ENCODE results near the gene IGSF3. TPM values are rescaled to one million over a fixed set of nuclear protein-coding genes. Genes with fewer than 3 reads are reported as not detected.
"Not testable (repeated sequence)": the region's sequence is repeated elsewhere in the genome, so short reads cannot be mapped to it uniquely, and the experiment has no call there.

IGSF3 gene
- total RNA-seq, 2 donors from 2014 or later = 14.9 to 17.6 TPM

- Histone ChIP-seq H3K9me3 (no peaks in the 10 kb centered on the region), H3K27ac (no peak overlapping the region), H3K4me1 (peaks cover 0 to 61% of the 10 kb centered on the region in 2 donors), H3K36me3 (no peaks in the 10 kb centered on the region), H3K27me3 (no peaks in the 10 kb centered on the region), H3K4me3 (no peak overlapping the region)
- TF ChIP-seq CTCF (IDR thresholded peaks at IDR 0.05) = no peak
- DNase-seq (ENCODE audit: low spot score) = no peak
Observed at GRCh38 chr1:116568662-116569380, 98.7 kb downstream of the IGSF3 start.

- Histone ChIP-seq H3K9me3 (no peaks in the 10 kb centered on the region), H3K36me3 (no peaks in the 10 kb centered on the region), H3K4me3 (no peak overlapping the region), H3K27me3 (no peaks in the 10 kb centered on the region), H3K27ac (no peak overlapping the region), H3K4me1 (peaks cover 0 to 53% of the 10 kb centered on the region in 2 donors)
- no peak for TF ChIP-seq CTCF (IDR thresholded peaks at IDR 0.05)
- no peak for DNase-seq (ENCODE audit: low spot score)
Observed at GRCh38 chr1:116567790-116568661, 99.5 kb downstream of the IGSF3 start.

- H3K4me1 ChIP-seq = peaks cover 0 to 35% of the 10 kb centered on the region in 2 donors
- no peak overlapping the region for H3K27ac ChIP-seq
- H3K4me3 ChIP-seq = no peak overlapping the region
- H3K36me3 ChIP-seq = no peaks in the 10 kb centered on the region
- no peaks in the 10 kb centered on the region for H3K27me3 ChIP-seq
- DNase-seq (ENCODE audit: low spot score) = no peak
- TF ChIP-seq CTCF (IDR thresholded peaks at IDR 0.05) = no peak
- H3K9me3 ChIP-seq = no peaks in the 10 kb centered on the region
Observed at GRCh38 chr1:116565222-116565621, 102.3 kb downstream of the IGSF3 start.

- Histone ChIP-seq H3K4me1 (peaks cover 0 to 28% of the 10 kb centered on the region in 2 donors), H3K36me3 (no peaks in the 10 kb centered on the region), H3K27me3 (no peaks in the 10 kb centered on the region), H3K27ac (no peak overlapping the region), H3K9me3 (no peaks in the 10 kb centered on the region), H3K4me3 (no peak overlapping the region)
- DNase-seq (ENCODE audit: low spot score) = no peak
- TF ChIP-seq CTCF (IDR thresholded peaks at IDR 0.05) = no peak
Observed at GRCh38 chr1:116564426-116564825, 103.1 kb downstream of the IGSF3 start.

GRCh38 chr1:116562465-116562864 lies 105.1 kb downstream of the IGSF3 start:
- not testable (repeated sequence) for H3K9me3 ChIP-seq; H3K36me3 ChIP-seq; H3K4me3 ChIP-seq; DNase-seq (ENCODE audit: low spot score); H3K27ac ChIP-seq; H3K27me3 ChIP-seq
- H3K4me1 ChIP-seq = peaks cover 0 to 14% of the 10 kb centered on the region in 2 donors

- H3K4me1 ChIP-seq = peaks cover 0 to 11% of the 10 kb centered on the region in 2 donors
- DNase-seq (ENCODE audit: low spot score) = no peak
- H3K9me3 ChIP-seq = no peaks in the 10 kb centered on the region
- no peaks in the 10 kb centered on the region for H3K36me3 ChIP-seq
- no peaks in the 10 kb centered on the region for H3K27me3 ChIP-seq
- no peak overlapping the region for H3K4me3 ChIP-seq
- no peak for TF ChIP-seq CTCF (IDR thresholded peaks at IDR 0.05)
- H3K27ac ChIP-seq = no peak overlapping the region
Observed at GRCh38 chr1:116561563-116561962, 106.0 kb downstream of the IGSF3 start.

Measured in right atrium auricular region (tissue), 2 donors.